Testis (tissue), 3 donors: ENCODE measurements around the gene CHPF. TPM values are rescaled to one million over a fixed set of nuclear protein-coding genes. Genes with fewer than 3 reads are reported as not detected.

ENCODE experiments used
- DNase-seq: peaks from one replicate; pipeline ENCODE4 v3.0.0-alpha.2; 2019
- H3K27ac ChIP-seq, 2 donors: fragments of 200-600 bp; sonication (generic); one replicate each; pipeline ENCODE4 v1.5.1; 2019
- H3K27me3 ChIP-seq: fragments of 200-600 bp; sonication (generic); one replicate; pipeline ENCODE4 v1.5.1; 2019
- H3K36me3 ChIP-seq: fragments of 200-600 bp; sonication (generic); one replicate; pipeline ENCODE4 v1.5.1; 2017; ENCODE audit warnings: low read depth; ENCODE audit errors: missing control alignments
- H3K4me1 ChIP-seq: fragments of 200-600 bp; sonication (generic); one replicate; pipeline ENCODE4 v1.5.1; 2019
- H3K4me3 ChIP-seq, 2 donors: fragments of 200-600 bp; sonication (generic); one replicate each; pipeline ENCODE4 v1.5.1; 2017 to 2019
- H3K9me3 ChIP-seq: fragments of 200-600 bp; sonication (generic); one replicate; pipeline ENCODE4 v1.5.1; 2017
- CTCF ChIP-seq, 3 experiments: fragments of 450-650 bp in 2 of 3; fragments of 200-600 bp in 1 of 3; sonication (generic) in 1 of 3; IDR thresholded peaks; one replicate each; pipeline ENCODE4 v1.5.1; 2016 to 2019; ENCODE audit warnings: antibody characterized with exemption in 3 of 3, mild to moderate bottlenecking in 2 of 3, moderate library complexity in 1 of 3
- POLR2A ChIP-seq: fragments of 450-650 bp; IDR thresholded peaks from one replicate; pipeline ENCODE4 v1.6.1; 2017; ENCODE audit warnings: antibody characterized with exemption, mild to moderate bottlenecking, moderate library complexity
- WGBS, 2 donors: methylation state at CpG; one replicate each; pipeline ENCODE4 v1.1.5; 2018; 5-methylcytosine and 5-hydroxymethylcytosine counted together
- intact Hi-C: fragments of 100-400 bp; cut with DNase I; formaldehyde crosslinking; loops from one replicate; pipeline ENCODE4 v1.15.1; 2023; ENCODE audit warnings: low total_unique reads
- polyA plus RNA-seq: library from polyadenylated mRNA; stranded (reverse); fragments of 350-450 nt; fragmentation: Illumina TruSeq; extraction: RNeasy Lipid Tissue Mini Kit (QIAGEN cat#74804); gene quantifications from one replicate; pipeline ENCODE4 v1.2.3, GENCODE V29; 2014; ENCODE audit warnings: low read depth, low replicate concordance; ENCODE audit not compliant: insufficient read depth
- total RNA-seq, 2 donors: library from RNA; depleted of rRNA; stranded (reverse); fragments of >200 nt; gene quantifications; one replicate each; pipeline ENCODE4 v1.2.3, GENCODE V29; 2016

The CHPF gene
- total and polyA plus RNA-seq, 3 donors from 2014 or later = 194 to 992 (median 796) TPM

- Histone ChIP-seq H3K4me3 (no peak overlapping the region), H3K9me3 (no peaks in the 10 kb centered on the region), H3K36me3 (no peaks in the 10 kb centered on the region), H3K4me1 (peaks cover 15% of the 10 kb centered on the region), H3K27me3 (no peaks in the 10 kb centered on the region), H3K27ac (no peak overlapping the region)
- TF ChIP-seq CTCF (IDR thresholded peaks at IDR 0.05) (no peak), POLR2A (no peak)
- intact Hi-C loops = loop anchor here (10.0 kb wide), 1 partner anchor 52 kb away; no protein-coding TSS in a partner anchor
- 71 to 74% methylated on average over 4 to 6 of the region's 6 CpGs for WGBS, 2 donors
- peak; percentile 60 for DNase-seq
These were observed 16.6 kb downstream of the CHPF start for GRCh38 chr2:219527076-219527394.

GRCh38 chr2:219526320-219527075, 17.1 kb downstream of the CHPF start:
- WGBS, 2 donors = 61 to 69% methylated on average over 10 of the region's 11 CpGs

GRCh38 chr2:219525533-219526232, 17.9 kb downstream of the CHPF start:
- TF ChIP-seq POLR2A (no peak), CTCF (IDR thresholded peaks at IDR 0.05) (no peak)
- Histone ChIP-seq H3K36me3 (no peaks in the 10 kb centered on the region), H3K27me3 (no peaks in the 10 kb centered on the region), H3K4me3 (no peak overlapping the region), H3K27ac (no peak overlapping the region), H3K4me1 (peaks cover 15% of the 10 kb centered on the region), H3K9me3 (no peaks in the 10 kb centered on the region)
- no peak for DNase-seq
- intact Hi-C loops = loop anchor here (10.0 kb wide), 1 partner anchor 51 kb away; no protein-coding TSS in a partner anchor
- WGBS, 2 donors = 56 to 67% methylated on average over 8 to 9 of the region's 9 CpGs

More at GRCh38 chr2:219526320-219527075, 17.1 kb downstream of the CHPF start:
- intact Hi-C loops = loop anchor here (10.0 kb wide), 1 partner anchor 52 kb away; no protein-coding TSS in a partner anchor
- H3K36me3 ChIP-seq = no peaks in the 10 kb centered on the region
- no peak for DNase-seq
- no peak overlapping the region for H3K4me3 ChIP-seq
- no peaks in the 10 kb centered on the region for H3K9me3 ChIP-seq
- TF ChIP-seq CTCF (IDR thresholded peaks at IDR 0.05) (no peak), POLR2A (no peak)
- H3K27ac ChIP-seq = no peak overlapping the region
- H3K27me3 ChIP-seq = no peaks in the 10 kb centered on the region
- peaks cover 15% of the 10 kb centered on the region for H3K4me1 ChIP-seq

GRCh38 chr2:219524817-219525216, 18.8 kb downstream of the CHPF start:
- Histone ChIP-seq H3K4me1 (peaks cover 13% of the 10 kb centered on the region), H3K36me3 (no peaks in the 10 kb centered on the region), H3K27ac (no peak overlapping the region), H3K27me3 (no peaks in the 10 kb centered on the region), H3K9me3 (no peaks in the 10 kb centered on the region), H3K4me3 (no peak overlapping the region)
- no peak for DNase-seq
- 98 to 100% methylated on average over 2 of the region's 2 CpGs for WGBS, 2 donors
- intact Hi-C loops = loop anchor here (10.0 kb wide), 1 partner anchor 50 kb away; no protein-coding TSS in a partner anchor
- TF ChIP-seq CTCF (IDR thresholded peaks at IDR 0.05) (no peak), POLR2A (no peak)
